ENCODE results near the gene NR4A3. TPM values are rescaled to one million over a fixed set of nuclear protein-coding genes. Genes with fewer than 3 reads are reported as not detected.

The NR4A3 gene
- total RNA-seq, 2 experiments from 2014 or later: 0.17 to 0.29 TPM

GRCh38 chr9:99906403-99907207, 84.9 kb downstream of the NR4A3 start, which contains the start of gene STX17:
TSS of gene STX17 (plus strand) at chr9:99906654. CDS start at chr9:99915240, 8,586 bp downstream.
- ChIA-PET POLR2A (interaction anchor here (0.7 to 1.0 kb wide), 3 partner anchors 14 to 82 kb away, joined by 3 to 5 read pairs (median 3); no protein-coding TSS in a partner anchor), CTCF (interaction anchor here (0.8 to 2.6 kb wide), 9 partner anchors 9 to 56 kb away, joined by 3 to 11 read pairs (median 4); no protein-coding TSS in a partner anchor)
- DNase-seq: peak; percentile 78
- Mint-ChIP-seq H3K9me3 (peaks cover 3% of the 10 kb centered on the region), H3K36me3 (ENCODE audit: low read depth) (peaks cover 9% of the 10 kb centered on the region), H3K4me1 (peaks cover 26% of the 10 kb centered on the region), H3K27me3 (peaks cover 13% of the 10 kb centered on the region), H3K27ac (peak within 1 kb of the TSS; percentile 98), H3K4me3 (peak within 1 kb of the TSS; percentile 94)

- no peak for DNase-seq
- peaks cover 26% of the 10 kb centered on the region for H3K4me1 Mint-ChIP-seq
- POLR2A ChIA-PET: interaction anchor here (0.7 to 1.0 kb wide), 2 partner anchors 31 to 83 kb away, joined by 3 to 5 read pairs; no protein-coding TSS in a partner anchor
Measured at GRCh38 chr9:99907208-99907532, 85.5 kb downstream of the NR4A3 start.

GRCh38 chr9:99911600-99911999, 89.9 kb downstream of the NR4A3 start:
- ChIA-PET POLR2A (no interaction called here), CTCF (no interaction called here)
- peaks cover 24% of the 10 kb centered on the region for H3K4me1 Mint-ChIP-seq
- H3K27ac Mint-ChIP-seq: no peak overlapping the region
- H3K4me3 Mint-ChIP-seq: no peak overlapping the region
- no peaks in the 10 kb centered on the region for H3K9me3 Mint-ChIP-seq
- H3K36me3 Mint-ChIP-seq (ENCODE audit: low read depth): peaks cover 33% of the 10 kb centered on the region
- no peak for DNase-seq
- H3K27me3 Mint-ChIP-seq: no peaks in the 10 kb centered on the region

More at GRCh38 chr9:99907208-99907532, 85.5 kb downstream of the NR4A3 start:
- CTCF ChIA-PET: interaction anchor here (1.1 to 2.6 kb wide), 6 partner anchors 9 to 56 kb away, joined by 3 to 11 read pairs (median 6); no protein-coding TSS in a partner anchor
- Mint-ChIP-seq H3K9me3 (peaks cover 3% of the 10 kb centered on the region), H3K36me3 (ENCODE audit: low read depth) (peaks cover 10% of the 10 kb centered on the region), H3K27ac (peak overlapping the region; percentile 98), H3K4me3 (peak overlapping the region; percentile 94), H3K27me3 (peaks cover 13% of the 10 kb centered on the region)

Other genes with a start within 250 kb of the NR4A3 start
- 10 to 100 TPM; 36.0 to 36.2 TPM for gene STX17, start 84.8 kb downstream of the NR4A3 start, total RNA-seq

Data from activated CD4-positive, alpha-beta T cell treated with anti-CD3 and anti-CD28 coated beads, Interleukin-2, amount 10 ng/mL, durations not matched to agents 7 days and 5 days (primary cell).